ENCODE measurements around the gene NHEJ1.

- TF ChIP-seq CTCF (IDR thresholded peaks at IDR 0.05; ENCODE audit: extremely low read depth in 1 of 2, insufficient read depth in 1 of 2, low read depth in 1 of 2, low read length in 2 of 2) (no peak), POLR2A (IDR thresholded peaks at IDR 0.05; ENCODE audit: low read depth, low read length) (no peak)
Observed at GRCh38 chr2:219056896-219057708, 103.5 kb downstream of the NHEJ1 start.
